Gastrocnemius medialis (tissue), 4 donors: ENCODE measurements around the gene CIAPIN1.

Experiments
- CTCF ChIP-seq, 5 experiments: fragments of 450-650 bp in 3 of 5; fragments of 200-600 bp in 2 of 5; sonication (generic) in 2 of 5; IDR thresholded peaks in 4 of 5; conservative IDR thresholded peaks in 1 of 5; 1 replicate in 4 of 5; 2 replicates in 1 of 5; pipeline ENCODE4 v1.5.1; 2016 to 2019; ENCODE audit warnings: antibody characterized with exemption in 5 of 5, mild to moderate bottlenecking in 3 of 5, moderate library complexity in 3 of 5
- POLR2A ChIP-seq, 2 donors: fragments of 450-650 bp; IDR thresholded peaks; one replicate each; pipeline ENCODE4 v1.6.1; 2017; ENCODE audit warnings: antibody characterized with exemption in 2 of 2, mild to moderate bottlenecking in 2 of 2, moderate library complexity in 2 of 2

- TF ChIP-seq CTCF (IDR thresholded peaks at IDR 0.05 in 4 of 5, conservative IDR thresholded peaks at IDR 0.05 in 1 of 5) (no peak), POLR2A (IDR thresholded peaks at IDR 0.05) (no peak)
Observed at GRCh38 chr16:57483725-57484514, 36.7 kb upstream of the CIAPIN1 start.
